GM12801 (cell line): ENCODE measurements around the gene NUP153.

ENCODE experiments used
- TF ChIP-seq, protein P1 (sequence below): IDR thresholded peaks from one replicate; pipeline ENCODE4 v1.5.1; 2011; ENCODE audit warnings: control low read depth; ENCODE audit not compliant: insufficient read length; ENCODE audit errors: extremely low read depth

The NUP153 gene

DNA sequence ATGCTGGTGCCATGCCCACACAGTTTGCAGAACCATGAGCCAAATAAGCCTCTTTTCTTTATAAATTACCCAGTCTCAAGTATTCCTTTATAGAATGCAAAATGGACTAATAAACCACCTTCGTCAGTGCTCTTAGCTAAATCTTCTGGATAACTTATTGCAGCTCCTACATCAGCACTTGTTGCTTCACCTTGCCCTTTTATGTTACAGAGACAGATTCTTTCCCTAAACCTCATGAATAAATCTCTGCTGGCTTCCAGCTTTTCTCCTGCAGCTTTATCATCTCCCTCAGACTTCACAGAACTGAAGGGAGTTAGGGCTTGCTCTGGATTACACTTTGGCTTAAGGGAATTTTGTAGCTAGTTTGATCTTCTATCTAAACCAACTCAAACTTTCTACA is 22.6 kb downstream of the NUP153 start:
- TF ChIP-seq, protein P1, sequence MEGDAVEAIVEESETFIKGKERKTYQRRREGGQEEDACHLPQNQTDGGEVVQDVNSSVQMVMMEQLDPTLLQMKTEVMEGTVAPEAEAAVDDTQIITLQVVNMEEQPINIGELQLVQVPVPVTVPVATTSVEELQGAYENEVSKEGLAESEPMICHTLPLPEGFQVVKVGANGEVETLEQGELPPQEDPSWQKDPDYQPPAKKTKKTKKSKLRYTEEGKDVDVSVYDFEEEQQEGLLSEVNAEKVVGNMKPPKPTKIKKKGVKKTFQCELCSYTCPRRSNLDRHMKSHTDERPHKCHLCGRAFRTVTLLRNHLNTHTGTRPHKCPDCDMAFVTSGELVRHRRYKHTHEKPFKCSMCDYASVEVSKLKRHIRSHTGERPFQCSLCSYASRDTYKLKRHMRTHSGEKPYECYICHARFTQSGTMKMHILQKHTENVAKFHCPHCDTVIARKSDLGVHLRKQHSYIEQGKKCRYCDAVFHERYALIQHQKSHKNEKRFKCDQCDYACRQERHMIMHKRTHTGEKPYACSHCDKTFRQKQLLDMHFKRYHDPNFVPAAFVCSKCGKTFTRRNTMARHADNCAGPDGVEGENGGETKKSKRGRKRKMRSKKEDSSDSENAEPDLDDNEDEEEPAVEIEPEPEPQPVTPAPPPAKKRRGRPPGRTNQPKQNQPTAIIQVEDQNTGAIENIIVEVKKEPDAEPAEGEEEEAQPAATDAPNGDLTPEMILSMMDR: no peak

DNA sequence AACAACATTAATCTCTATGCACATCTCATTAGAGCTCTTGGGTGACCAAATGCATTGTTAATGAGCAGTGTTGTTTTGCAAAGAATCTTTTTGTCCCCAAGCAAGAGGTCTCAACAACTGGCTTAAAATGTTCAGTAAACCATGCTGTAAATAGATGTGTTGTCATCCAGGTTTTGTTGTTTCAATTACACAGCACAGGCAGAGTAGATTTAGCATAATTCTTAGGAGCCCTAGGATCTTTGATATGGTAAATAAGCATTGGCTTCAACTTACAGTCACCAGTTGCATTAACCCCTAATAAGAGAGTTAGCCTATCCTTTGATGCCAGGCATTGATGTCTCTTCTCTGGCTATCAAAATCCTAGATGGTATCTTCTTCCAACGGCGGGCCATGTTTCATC is 23.3 kb downstream of the NUP153 start:
- TF ChIP-seq, protein P1: no peak

DNA sequence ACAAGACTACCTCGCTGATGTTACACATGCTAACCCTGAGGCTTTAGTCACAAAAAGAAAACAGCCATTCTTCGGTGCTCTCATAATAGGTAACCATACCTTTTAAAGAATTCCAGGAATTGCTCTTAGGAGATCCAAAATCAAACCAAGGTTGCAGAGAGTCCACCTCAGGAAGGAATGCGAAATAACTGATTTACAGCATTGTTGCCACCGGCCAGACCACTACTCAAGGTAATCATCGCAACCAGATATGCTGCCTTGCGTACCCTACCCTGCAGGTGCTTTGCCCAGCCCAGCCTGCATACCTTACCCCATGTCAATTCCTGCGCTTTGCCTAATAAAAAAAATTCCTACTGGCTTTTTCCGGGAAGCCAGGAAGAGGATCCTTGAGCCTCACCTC is 27.0 kb downstream of the NUP153 start:
- TF ChIP-seq, protein P1: no peak

DNA sequence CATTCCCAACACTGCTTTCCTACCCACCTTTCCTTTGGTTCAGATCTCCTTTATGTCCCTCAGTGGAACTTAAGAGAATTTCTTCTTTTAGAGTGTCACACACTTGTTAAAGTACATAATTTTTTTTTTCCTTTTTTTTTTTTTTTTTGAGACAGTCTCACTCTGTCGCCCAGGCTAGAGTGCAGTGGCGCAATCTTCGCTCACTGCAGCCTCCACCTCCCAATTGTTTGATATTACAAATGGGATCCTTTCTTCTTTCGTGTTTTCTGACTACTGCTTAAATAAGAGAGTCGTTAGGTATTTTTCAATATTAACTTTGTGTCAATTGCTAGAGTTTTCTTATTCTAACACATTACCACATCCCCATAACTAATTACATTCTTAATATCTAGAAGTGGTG is 29.1 kb downstream of the NUP153 start:
- TF ChIP-seq, protein P1: no peak

DNA sequence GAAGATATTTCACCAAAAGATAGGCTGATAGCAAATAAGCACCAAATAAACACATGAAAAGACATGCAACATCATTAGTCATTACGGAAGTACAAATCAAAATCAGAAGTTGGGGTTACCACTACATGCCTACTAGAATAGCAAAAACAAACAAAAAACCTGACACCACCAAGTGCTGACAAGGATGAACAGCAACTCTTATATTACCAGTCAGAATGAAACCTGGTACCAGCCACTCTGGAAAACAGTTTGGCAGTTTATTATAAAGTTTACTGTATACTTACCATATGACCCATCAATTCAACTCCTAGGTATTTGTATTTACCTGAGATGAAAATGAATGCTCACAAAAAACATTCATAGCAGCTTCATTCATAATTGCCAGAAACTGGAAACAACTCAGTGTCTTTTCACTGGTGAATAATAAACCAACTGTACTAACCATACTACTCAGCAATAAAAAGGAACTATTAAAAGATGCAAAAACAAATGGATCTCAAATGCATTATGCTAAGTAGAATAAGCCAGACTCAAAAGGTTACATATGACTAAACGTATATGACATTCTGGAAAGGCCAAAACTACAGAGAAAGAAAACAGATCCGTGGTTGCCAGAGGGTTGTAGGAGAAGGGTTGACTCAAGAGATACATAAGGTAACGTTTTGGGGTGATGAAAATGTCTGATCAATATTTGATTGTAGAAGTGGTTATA is 33.0 kb downstream of the NUP153 start:
- TF ChIP-seq, protein P1: no peak

DNA sequence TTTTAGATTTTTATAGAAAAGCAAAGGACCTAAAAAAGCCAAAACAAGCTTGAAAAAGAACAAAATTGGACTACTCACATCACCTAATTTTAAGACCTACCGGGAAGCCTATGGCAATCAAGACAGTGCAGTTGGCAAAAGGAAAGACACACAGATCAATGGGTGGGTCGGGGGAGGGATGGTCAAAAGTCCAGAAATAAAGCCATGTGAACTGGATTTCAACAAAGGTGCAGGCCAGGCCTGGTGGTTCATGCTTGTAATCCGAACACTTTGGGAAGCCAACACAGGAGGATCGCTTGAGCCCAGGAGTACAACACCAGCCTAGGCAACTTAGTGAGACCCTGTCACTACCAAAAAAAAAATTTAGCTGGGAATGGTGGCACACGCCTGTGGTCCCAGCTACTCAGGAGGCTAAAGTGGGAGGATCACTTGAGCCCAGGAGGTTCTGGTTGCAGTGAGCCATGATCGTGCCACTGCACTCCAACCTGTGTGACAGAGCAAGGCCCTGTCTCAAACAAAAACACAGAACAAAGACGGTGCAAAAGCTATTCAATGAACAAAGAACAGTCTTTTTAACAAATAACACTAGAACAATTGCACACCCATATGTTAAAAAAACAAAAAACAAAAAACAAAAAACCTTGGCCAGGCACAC is 34.5 kb downstream of the NUP153 start:
- TF ChIP-seq, protein P1: no peak

DNA sequence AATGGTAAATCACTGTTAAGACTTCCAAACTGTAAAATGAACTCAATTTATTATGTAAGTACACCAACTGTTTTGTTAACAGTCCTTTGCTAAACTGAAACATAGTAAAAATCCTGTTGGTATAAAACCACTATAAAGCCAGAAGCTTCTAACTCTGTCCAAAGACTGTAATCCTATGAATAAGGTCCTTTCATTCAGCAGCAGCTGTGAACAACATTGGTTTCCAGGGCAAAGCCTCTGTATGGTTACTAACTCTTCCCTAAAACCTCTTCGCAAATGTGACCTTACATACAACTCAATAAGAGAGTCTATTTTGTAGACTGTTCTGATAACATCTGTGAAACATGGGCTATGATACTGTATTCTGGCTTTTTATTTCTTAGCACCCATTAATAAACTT is 40.1 kb downstream of the NUP153 start:
- TF ChIP-seq, protein P1: no peak
